Fibroblast of lung (primary cell): Measurements from ENCODE around the gene LRFN4. TPM values are rescaled to one million over a fixed set of nuclear protein-coding genes. Genes with fewer than 3 reads are reported as not detected.

ENCODE experiments used
- DNase-seq, 2 donors: peaks; one replicate each; pipeline versions ENCODE4 v3.0.0 to v3.0.0-alpha.2; 2010; ENCODE audit warnings: low read depth in 2 of 2
- H2AFZ ChIP-seq: 2 replicates; pipeline ENCODE4 v1.5.1; 2012; ENCODE audit warnings: low read length, control low read depth, inconsistent platforms
- H3K27ac ChIP-seq: 2 replicates; pipeline ENCODE4 v1.5.1; 2011; ENCODE audit warnings: low read length, control low read depth; ENCODE audit not compliant: insufficient read depth
- H3K27me3 ChIP-seq: 2 replicates; pipeline ENCODE4 v1.5.1; 2011; ENCODE audit warnings: mild to moderate bottlenecking, low read length; ENCODE audit not compliant: control insufficient read depth, insufficient read depth
- H3K36me3 ChIP-seq: 2 replicates; pipeline ENCODE4 v1.5.1; 2011; ENCODE audit warnings: low read length; ENCODE audit not compliant: control insufficient read depth, insufficient read depth
- H3K4me1 ChIP-seq: 2 replicates; pipeline ENCODE4 v1.5.1; 2011; ENCODE audit warnings: low read length; ENCODE audit not compliant: control insufficient read depth, insufficient read depth; ENCODE audit errors: extremely low read depth
- H3K4me2 ChIP-seq: 2 replicates; pipeline ENCODE4 v1.5.1; 2011; ENCODE audit warnings: low read length, control low read depth; ENCODE audit not compliant: insufficient read depth; ENCODE audit errors: extremely low read depth
- H3K4me3 ChIP-seq, 4 experiments: fragments of 200-600 bp in 1 of 4; sonication (generic) in 1 of 4; replicated peaks in 1 of 4; 2 replicates each; pipeline ENCODE4 v1.5.1; 2011 to 2016; ENCODE audit warnings: low read length in 4 of 4, low read depth in 3 of 4, mild to moderate bottlenecking in 3 of 4, control low read depth in 2 of 4, inconsistent platforms in 1 of 4, mixed read lengths in 1 of 4; ENCODE audit not compliant: insufficient read depth in 1 of 4; ENCODE audit errors: control extremely low read depth in 1 of 4
- H3K79me2 ChIP-seq: 2 replicates; pipeline ENCODE4 v1.5.1; 2012; ENCODE audit warnings: mild to moderate bottlenecking, low read length, inconsistent platforms; ENCODE audit not compliant: control insufficient read depth, insufficient read depth
- H3K9ac ChIP-seq: 2 replicates; pipeline ENCODE4 v1.5.1; 2011; ENCODE audit warnings: mild to moderate bottlenecking, low read length, control low read depth; ENCODE audit not compliant: insufficient read depth
- H3K9me3 ChIP-seq: 2 replicates; pipeline ENCODE4 v1.5.1; 2012; ENCODE audit warnings: low read depth, low read length; ENCODE audit not compliant: control insufficient read depth, insufficient read depth
- H4K20me1 ChIP-seq: 2 replicates; pipeline ENCODE4 v1.5.1; 2011; ENCODE audit warnings: low read length; ENCODE audit not compliant: control insufficient read depth, insufficient read depth; ENCODE audit errors: extremely low read depth
- EZH2 ChIP-seq: IDR thresholded peaks from 2 replicates; pipeline ENCODE4 v1.5.1; 2012; ENCODE audit warnings: low read length, control low read depth, mild to moderate bottlenecking; ENCODE audit errors: missing control alignments
- polyA plus RNA-seq, 2 donors: library from polyadenylated mRNA; depleted of rRNA in 1 of 2; stranded (reverse) in 1 of 2; unstranded in 1 of 2; fragments of >200 nt; gene quantifications; 2 replicates each; pipeline ENCODE4 v1.2.1, GENCODE V29; 2011 to 2012; ENCODE audit warnings: missing spikeins in 1 of 2
- total RNA-seq: library from RNA; depleted of rRNA; stranded (reverse); fragments of >200 nt; gene quantifications from 2 replicates; pipeline ENCODE4 v1.2.1, GENCODE V29; 2014
- TF ChIP-seq, protein P1 (sequence below), 2 donors: IDR thresholded peaks in 1 of 2; conservative IDR thresholded peaks in 1 of 2; 1 replicate in 1 of 2; 2 replicates in 1 of 2; pipeline ENCODE4 v1.5.1; 2011 to 2012; ENCODE audit warnings: low read length in 2 of 2, control low read depth in 1 of 2, inconsistent platforms in 1 of 2, low read depth in 1 of 2, mild to moderate bottlenecking in 1 of 2

The LRFN4 gene
- total and polyA plus RNA-seq, 2 donors (not counting 1 experiment from before 2014, with no cell fraction given): 3.8 to 14.5 TPM

DNA sequence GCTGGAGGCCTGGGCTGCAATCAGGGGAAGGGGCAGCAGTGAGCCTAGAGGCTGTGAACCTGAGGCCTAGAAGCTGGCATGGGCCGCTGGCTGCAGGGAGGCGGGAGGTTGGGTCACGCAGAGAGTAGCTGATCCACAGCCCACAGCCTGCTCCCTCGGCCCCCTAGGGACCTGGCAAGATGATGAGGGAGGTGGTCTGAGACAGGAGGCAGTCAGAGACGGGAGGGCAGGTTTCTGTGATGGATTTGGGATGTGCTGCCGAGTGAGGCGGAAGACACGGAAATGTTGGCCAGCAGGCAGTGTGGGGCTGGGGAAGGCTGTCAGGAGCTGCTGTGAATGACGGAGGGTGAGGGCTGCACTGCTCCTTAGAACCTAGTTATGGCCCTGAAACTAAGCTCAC lies 22.7 kb downstream of the LRFN4 start:
- DNase-seq: no peak
- peaks cover 11% of the 10 kb centered on the region for H3K4me1 ChIP-seq
- H3K4me2 ChIP-seq: no peak overlapping the region
- no peak overlapping the region for H3K4me3 ChIP-seq
- no peaks in the 10 kb centered on the region for H4K20me1 ChIP-seq
- no peak overlapping the region for H3K9ac ChIP-seq
- H3K36me3 ChIP-seq: no peaks in the 10 kb centered on the region
- H3K27me3 ChIP-seq: no peaks in the 10 kb centered on the region
- H3K9me3 ChIP-seq: no peaks in the 10 kb centered on the region
- H3K79me2 ChIP-seq: no peaks in the 10 kb centered on the region
- no peak overlapping the region for H3K27ac ChIP-seq
- TF ChIP-seq EZH2: no peak
- TF ChIP-seq, protein P1, sequence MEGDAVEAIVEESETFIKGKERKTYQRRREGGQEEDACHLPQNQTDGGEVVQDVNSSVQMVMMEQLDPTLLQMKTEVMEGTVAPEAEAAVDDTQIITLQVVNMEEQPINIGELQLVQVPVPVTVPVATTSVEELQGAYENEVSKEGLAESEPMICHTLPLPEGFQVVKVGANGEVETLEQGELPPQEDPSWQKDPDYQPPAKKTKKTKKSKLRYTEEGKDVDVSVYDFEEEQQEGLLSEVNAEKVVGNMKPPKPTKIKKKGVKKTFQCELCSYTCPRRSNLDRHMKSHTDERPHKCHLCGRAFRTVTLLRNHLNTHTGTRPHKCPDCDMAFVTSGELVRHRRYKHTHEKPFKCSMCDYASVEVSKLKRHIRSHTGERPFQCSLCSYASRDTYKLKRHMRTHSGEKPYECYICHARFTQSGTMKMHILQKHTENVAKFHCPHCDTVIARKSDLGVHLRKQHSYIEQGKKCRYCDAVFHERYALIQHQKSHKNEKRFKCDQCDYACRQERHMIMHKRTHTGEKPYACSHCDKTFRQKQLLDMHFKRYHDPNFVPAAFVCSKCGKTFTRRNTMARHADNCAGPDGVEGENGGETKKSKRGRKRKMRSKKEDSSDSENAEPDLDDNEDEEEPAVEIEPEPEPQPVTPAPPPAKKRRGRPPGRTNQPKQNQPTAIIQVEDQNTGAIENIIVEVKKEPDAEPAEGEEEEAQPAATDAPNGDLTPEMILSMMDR (conservative IDR thresholded peaks at IDR 0.05 in 1 of 2, IDR thresholded peaks at IDR 0.05 in 1 of 2; ENCODE audit: low read depth in 1 of 2, low read length in 2 of 2): no peak
- H2AFZ ChIP-seq: no peak overlapping the region

DNA sequence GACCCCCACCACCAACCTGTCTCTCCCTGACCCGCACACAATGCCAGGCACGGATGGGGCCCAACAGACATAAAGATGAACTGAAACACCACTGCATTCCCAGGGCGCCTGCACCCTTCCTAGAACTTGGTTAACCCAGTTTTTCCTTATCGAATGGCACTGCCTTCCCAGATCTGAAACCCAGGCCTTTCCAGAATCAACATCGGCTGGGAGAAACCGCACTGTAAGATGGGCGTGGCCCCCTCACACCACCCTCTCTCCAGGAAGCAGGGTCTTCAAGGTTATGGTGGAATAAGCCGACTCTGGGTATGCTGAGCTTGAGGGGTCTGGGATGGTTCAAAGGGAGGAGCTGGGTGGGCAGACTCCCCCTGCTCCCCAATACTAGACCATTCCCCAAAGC lies 23.1 kb downstream of the LRFN4 start:
- H3K4me3 ChIP-seq: no peak overlapping the region
- no peaks in the 10 kb centered on the region for H3K79me2 ChIP-seq
- no peak overlapping the region for H3K9ac ChIP-seq
- H3K4me2 ChIP-seq: no peak overlapping the region
- no peak overlapping the region for H2AFZ ChIP-seq
- TF ChIP-seq, protein P1 (conservative IDR thresholded peaks at IDR 0.05 in 1 of 2, IDR thresholded peaks at IDR 0.05 in 1 of 2; ENCODE audit: low read depth in 1 of 2, low read length in 2 of 2): no peak
- no peak for TF ChIP-seq EZH2
- H3K36me3 ChIP-seq: no peaks in the 10 kb centered on the region
- H4K20me1 ChIP-seq: no peaks in the 10 kb centered on the region
- peaks cover 11% of the 10 kb centered on the region for H3K4me1 ChIP-seq
- DNase-seq: no peak
- H3K9me3 ChIP-seq: no peaks in the 10 kb centered on the region
- no peak overlapping the region for H3K27ac ChIP-seq
- no peaks in the 10 kb centered on the region for H3K27me3 ChIP-seq

DNA sequence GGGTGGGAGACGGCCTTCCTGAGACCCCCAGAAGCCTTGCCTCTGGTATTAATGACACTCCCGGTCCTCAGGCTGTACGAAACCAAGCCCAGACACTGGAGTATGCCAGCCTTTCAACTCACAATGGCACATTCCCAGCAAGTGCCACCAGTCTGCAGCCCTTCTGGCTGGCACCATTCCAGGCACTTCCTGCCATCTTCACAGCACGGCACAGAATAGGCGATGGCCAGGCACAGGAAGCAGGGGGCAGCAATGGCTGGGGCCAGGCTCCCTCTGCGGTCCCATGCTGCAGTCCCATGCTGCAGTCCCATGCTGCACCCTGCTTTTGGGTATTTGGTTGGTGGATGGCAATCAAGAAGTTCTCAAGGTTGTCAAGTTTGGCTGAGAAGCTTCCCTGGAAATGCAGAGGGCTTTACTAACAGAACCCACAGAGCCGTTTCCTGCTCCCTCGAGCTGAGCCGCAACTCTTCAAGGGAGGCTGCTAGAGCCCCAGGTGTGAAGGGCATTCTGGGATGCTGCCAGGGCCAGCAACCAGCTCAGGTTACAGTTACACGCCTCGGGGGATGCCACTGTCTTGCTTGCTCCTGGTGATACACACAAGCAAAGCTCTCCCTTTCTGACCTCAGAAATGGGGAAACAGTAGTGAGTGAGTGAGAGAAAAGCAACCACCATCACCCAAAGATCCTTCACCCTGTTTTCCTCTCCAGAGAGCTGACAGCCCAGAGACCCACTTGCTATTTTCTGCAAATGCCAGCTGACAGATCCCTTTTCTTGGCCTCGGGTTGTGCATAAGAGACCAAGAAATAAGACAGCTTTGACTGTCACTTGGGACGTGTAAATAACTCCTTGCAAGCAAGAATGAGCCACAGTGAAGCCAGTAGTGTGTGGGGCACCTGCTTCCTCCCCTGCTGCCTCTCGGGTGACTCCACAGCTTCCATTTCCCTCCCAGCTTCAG lies 23.9 kb downstream of the LRFN4 start:
- no peaks in the 10 kb centered on the region for H4K20me1 ChIP-seq
- H3K4me3 ChIP-seq: no peak overlapping the region
- no peaks in the 10 kb centered on the region for H3K79me2 ChIP-seq
- DNase-seq: peak in 1 of 2 donors; percentile 20
- H3K4me2 ChIP-seq: no peak overlapping the region
- H3K4me1 ChIP-seq: peaks cover 11% of the 10 kb centered on the region
- TF ChIP-seq, protein P1 (conservative IDR thresholded peaks at IDR 0.05 in 1 of 2, IDR thresholded peaks at IDR 0.05 in 1 of 2; ENCODE audit: low read depth in 1 of 2, low read length in 2 of 2): no peak
- no peaks in the 10 kb centered on the region for H3K27me3 ChIP-seq
- no peak overlapping the region for H3K9ac ChIP-seq
- no peaks in the 10 kb centered on the region for H3K9me3 ChIP-seq
- no peaks in the 10 kb centered on the region for H3K36me3 ChIP-seq
- H2AFZ ChIP-seq: no peak overlapping the region
- H3K27ac ChIP-seq: no peak overlapping the region
